Epithelial cell of proximal tubule (primary cell): ENCODE measurements around the gene PIP4P1. TPM values are rescaled to one million over a fixed set of nuclear protein-coding genes. Genes with fewer than 3 reads are reported as not detected.
"Not testable (repeated sequence)": the region's sequence is repeated elsewhere in the genome, so short reads cannot be mapped to it uniquely, and the experiment has no call there.

ENCODE experiments used
- DNase-seq: peaks from one replicate; pipeline ENCODE4 v3.0.0-alpha.2; 2011; ENCODE audit warnings: low read depth
- H3K4me3 ChIP-seq: 2 replicates; pipeline ENCODE4 v1.5.1; 2011; ENCODE audit warnings: low read depth, mild to moderate bottlenecking, low read length
- total RNA-seq: library from RNA; depleted of rRNA; stranded (reverse); fragments of >200 nt; gene quantifications from 2 replicates; pipeline ENCODE4 v1.2.3, GENCODE V29; 2015
- TF ChIP-seq, protein P1 (sequence below): conservative IDR thresholded peaks from 2 replicates; pipeline ENCODE4 v1.5.1; 2012; ENCODE audit warnings: low read depth, mild to moderate bottlenecking, low read length

The PIP4P1 gene
- total RNA-seq, 1 donor from 2014 or later: 16.3 TPM

- peak; percentile 92 for DNase-seq
- peak within 1 kb of the TSS; percentile 78 for H3K4me3 ChIP-seq
- TF ChIP-seq, protein P1, sequence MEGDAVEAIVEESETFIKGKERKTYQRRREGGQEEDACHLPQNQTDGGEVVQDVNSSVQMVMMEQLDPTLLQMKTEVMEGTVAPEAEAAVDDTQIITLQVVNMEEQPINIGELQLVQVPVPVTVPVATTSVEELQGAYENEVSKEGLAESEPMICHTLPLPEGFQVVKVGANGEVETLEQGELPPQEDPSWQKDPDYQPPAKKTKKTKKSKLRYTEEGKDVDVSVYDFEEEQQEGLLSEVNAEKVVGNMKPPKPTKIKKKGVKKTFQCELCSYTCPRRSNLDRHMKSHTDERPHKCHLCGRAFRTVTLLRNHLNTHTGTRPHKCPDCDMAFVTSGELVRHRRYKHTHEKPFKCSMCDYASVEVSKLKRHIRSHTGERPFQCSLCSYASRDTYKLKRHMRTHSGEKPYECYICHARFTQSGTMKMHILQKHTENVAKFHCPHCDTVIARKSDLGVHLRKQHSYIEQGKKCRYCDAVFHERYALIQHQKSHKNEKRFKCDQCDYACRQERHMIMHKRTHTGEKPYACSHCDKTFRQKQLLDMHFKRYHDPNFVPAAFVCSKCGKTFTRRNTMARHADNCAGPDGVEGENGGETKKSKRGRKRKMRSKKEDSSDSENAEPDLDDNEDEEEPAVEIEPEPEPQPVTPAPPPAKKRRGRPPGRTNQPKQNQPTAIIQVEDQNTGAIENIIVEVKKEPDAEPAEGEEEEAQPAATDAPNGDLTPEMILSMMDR: no peak
Measured at GRCh38 chr14:20454516-20455354, 6.5 kb downstream of the PIP4P1 start, which contains the start of the genes APEX1 and OSGEP. Gene APEX1, plus strand, starts transcription at chr14:20455226. Its CDS starts 420 bp downstream, at chr14:20455646. Gene OSGEP, minus strand, starts transcription at chr14:20454812. Its CDS starts 129 bp downstream, at chr14:20454683.

- not testable (repeated sequence) for DNase-seq, H3K4me3 ChIP-seq
Measured at GRCh38 chr14:20452831-20453230, 8.4 kb downstream of the PIP4P1 start.

DNA sequence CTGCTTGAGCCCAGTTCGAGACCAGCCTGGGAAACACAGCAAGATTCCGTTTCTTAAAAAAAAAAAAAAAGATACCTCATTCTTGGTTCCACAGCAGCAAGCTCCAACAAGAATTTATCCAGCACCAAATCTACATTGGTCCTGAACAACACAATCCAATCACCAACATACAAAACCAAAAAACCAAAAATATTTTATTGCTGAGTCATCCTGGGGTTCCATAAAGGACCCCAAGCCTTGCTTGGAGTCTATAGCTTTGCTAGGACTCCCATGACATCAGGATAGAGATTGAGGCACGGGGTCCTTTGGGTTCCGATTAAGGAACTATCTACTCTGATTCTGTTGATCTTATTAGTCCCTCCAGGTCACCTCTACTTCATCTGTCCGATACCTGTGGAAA is 14.3 kb downstream of the PIP4P1 start:
- H3K4me3 ChIP-seq: no peak overlapping the region
- DNase-seq: no peak
- TF ChIP-seq, protein P1: no peak

DNA sequence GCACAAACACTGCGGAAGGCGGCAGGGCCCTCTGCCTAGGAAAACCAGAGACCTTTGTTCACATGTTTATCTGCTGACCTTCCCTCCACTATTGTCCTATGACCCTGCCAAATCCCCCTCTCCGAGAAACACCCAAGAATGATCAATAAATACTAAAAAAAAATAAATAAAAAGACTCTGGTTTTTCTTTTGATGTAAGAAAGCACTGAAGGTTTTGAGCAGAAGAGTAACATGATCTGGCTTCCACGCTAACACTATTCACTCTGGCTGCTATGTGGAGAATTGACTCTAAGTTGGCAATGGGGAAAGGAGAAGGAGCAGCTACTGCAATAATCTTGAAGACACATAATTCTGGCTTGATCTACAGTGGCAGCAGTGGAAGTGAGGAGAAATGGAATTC is 17.6 kb downstream of the PIP4P1 start:
- not testable (repeated sequence) for DNase-seq, H3K4me3 ChIP-seq

DNA sequence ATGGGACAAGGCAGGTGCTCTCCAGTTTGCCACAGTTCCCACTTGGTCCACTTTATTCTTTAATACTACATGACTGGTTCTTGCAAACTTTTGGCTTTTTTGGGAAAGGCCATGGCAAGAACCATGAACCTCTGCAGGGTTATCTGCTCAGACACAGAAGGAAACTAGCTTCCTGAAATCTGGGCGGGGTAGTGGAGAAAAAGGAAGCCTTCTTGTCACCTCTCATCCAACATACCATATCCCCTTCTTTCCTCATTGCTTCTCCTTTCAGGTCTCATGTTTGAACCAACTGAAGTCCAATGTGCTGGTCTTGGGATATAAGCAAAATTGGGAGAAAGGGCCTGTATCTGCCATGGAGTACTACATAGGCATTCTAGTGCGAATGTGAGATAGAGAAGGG is 19.8 kb downstream of the PIP4P1 start:
- DNase-seq: no peak
- TF ChIP-seq, protein P1: no peak
- no peak overlapping the region for H3K4me3 ChIP-seq

GRCh38 chr14:20440882-20441281 is 20.4 kb downstream of the PIP4P1 start:
- TF ChIP-seq, protein P1: peak; percentile 4
- no peak for DNase-seq
- no peak overlapping the region for H3K4me3 ChIP-seq

DNA sequence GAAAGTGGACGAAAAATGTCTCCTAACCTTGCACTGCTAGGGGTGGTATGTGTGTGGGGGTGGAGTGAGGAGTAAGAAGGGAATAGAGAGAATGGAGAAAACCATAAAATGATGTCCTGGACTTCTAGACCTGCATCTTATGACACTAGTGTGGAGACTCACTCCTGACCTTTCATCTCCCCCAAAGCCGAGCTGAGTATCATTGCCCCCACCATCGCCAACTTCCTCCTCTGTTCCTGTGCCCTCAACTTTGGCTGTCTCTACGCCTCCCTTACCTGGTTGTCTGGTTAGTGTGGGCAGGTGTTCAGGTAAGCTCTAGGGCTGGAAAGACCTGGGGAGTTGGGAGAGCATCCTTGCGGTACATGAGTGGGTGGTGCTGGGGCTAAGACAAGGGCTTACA is 20.8 kb downstream of the PIP4P1 start:
- TF ChIP-seq, protein P1: no peak
- no peak for DNase-seq
- no peak overlapping the region for H3K4me3 ChIP-seq

DNA sequence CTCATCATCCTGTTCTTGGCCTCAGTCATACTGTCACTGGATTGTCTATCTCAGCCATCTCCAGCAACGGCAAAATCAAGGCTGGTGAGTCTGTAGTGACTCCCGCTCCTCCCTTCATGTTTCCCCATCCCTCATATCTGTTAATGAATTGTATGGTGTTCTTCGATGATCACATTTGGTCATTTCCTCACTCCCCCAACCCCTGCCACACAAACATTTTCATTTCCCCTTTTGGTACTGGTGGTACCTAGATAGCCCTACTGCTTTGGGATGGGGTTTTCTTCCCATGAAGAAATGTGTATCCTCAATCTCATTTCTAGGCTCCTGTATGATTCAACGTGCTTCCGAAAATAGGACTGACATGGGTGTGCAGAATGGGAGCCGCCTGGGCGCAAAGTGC is 22.6 kb downstream of the PIP4P1 start:
- DNase-seq: no peak
- TF ChIP-seq, protein P1: no peak

More for the DNA sequence above, 22.6 kb downstream of the PIP4P1 start:
- no peak overlapping the region for H3K4me3 ChIP-seq
